Lung (tissue), 12 donors: Measurements from ENCODE around the gene VPS13D. TPM values are rescaled to one million over a fixed set of nuclear protein-coding genes. Genes with fewer than 3 reads are reported as not detected.

Experiments
- ATAC-seq: fragments of 200-7000 bp; cut with Tn5 transposase; one replicate; pipeline ENCODE4 v1.9.1; 2020; ENCODE audit warnings: moderate number of reproducible peaks; ENCODE audit not compliant: insufficient read depth, low FRiP score
- DNase-seq, 3 donors: peaks; one replicate each; pipeline ENCODE4 v3.0.0-alpha.2; 2013 to 2017
- H3K27ac ChIP-seq, 2 donors: one replicate each; pipeline ENCODE4 v1.5.1; 2013; ENCODE audit warnings: mild to moderate bottlenecking in 2 of 2, moderate library complexity in 2 of 2, control low read depth in 1 of 2, inconsistent platforms in 1 of 2, low read depth in 1 of 2, low read length in 1 of 2
- H3K27me3 ChIP-seq, 3 donors: one replicate each; pipeline ENCODE4 v1.5.1; 2013; ENCODE audit warnings: low read length in 2 of 3; ENCODE audit not compliant: control insufficient read depth in 3 of 3, insufficient read depth in 3 of 3
- H3K36me3 ChIP-seq, 4 donors: one replicate each; pipeline ENCODE4 v1.5.1; 2013; ENCODE audit warnings: low read length in 4 of 4, mild to moderate bottlenecking in 1 of 4, moderate library complexity in 1 of 4; ENCODE audit not compliant: control insufficient read depth in 4 of 4, insufficient read depth in 4 of 4
- H3K4me1 ChIP-seq, 5 donors: one replicate each; pipeline ENCODE4 v1.5.1; 2013; ENCODE audit warnings: low read length in 5 of 5, mild to moderate bottlenecking in 2 of 5, moderate library complexity in 1 of 5; ENCODE audit not compliant: control insufficient read depth in 5 of 5, insufficient read depth in 5 of 5
- H3K4me3 ChIP-seq: one replicate; pipeline ENCODE4 v1.5.1; 2013; ENCODE audit warnings: mild to moderate bottlenecking, control low read depth, moderate library complexity
- H3K9ac ChIP-seq, 2 donors: one replicate each; pipeline ENCODE4 v1.5.1; 2013; ENCODE audit warnings: low read length in 2 of 2, control low read depth in 1 of 2; ENCODE audit not compliant: insufficient read depth in 1 of 2
- H3K9me3 ChIP-seq, 4 donors: one replicate each; pipeline ENCODE4 v1.5.1; 2013; ENCODE audit warnings: low read length in 3 of 4, mild to moderate bottlenecking in 1 of 4, moderate library complexity in 1 of 4; ENCODE audit not compliant: control insufficient read depth in 4 of 4, insufficient read depth in 3 of 4
- WGBS, 2 donors: extraction: QIAGEN DNeasy Blood & Tissue Kit; methylation state at CpG; one replicate each; pipeline ENCODE4 v1.1.7; 2013; 5-methylcytosine and 5-hydroxymethylcytosine counted together
- polyA plus RNA-seq, 2 donors: library from polyadenylated mRNA; stranded (reverse); fragments of 200-250 nt; gene quantifications; one replicate each; pipeline ENCODE4 v1.2.1, GENCODE V29; 2013
- total RNA-seq, 2 donors: library from RNA; depleted of rRNA in 1 of 2; stranded (reverse); fragments of >200 nt in 1 of 2; gene quantifications; one replicate each; pipeline ENCODE4 v1.2.1, GENCODE V29; 2014 to 2021
- TF ChIP-seq, protein P1 (sequence below): IDR thresholded peaks from 2 replicates; pipeline ENCODE4 v1.5.1; 2012; ENCODE audit warnings: mild to moderate bottlenecking; ENCODE audit errors: control extremely low read depth, extremely low read depth
- donor health status: control.
- donor health status: control.
- donor health status: Bipolar disorder and iron deficiency.
- donor health status: healthy.
- donor health status: DM: yes; HTN: yes; CAD: no.

Gene VPS13D
- total and polyA plus RNA-seq, 4 donors, result 18.4 to 76.0 (median 37.5) TPM

DNA sequence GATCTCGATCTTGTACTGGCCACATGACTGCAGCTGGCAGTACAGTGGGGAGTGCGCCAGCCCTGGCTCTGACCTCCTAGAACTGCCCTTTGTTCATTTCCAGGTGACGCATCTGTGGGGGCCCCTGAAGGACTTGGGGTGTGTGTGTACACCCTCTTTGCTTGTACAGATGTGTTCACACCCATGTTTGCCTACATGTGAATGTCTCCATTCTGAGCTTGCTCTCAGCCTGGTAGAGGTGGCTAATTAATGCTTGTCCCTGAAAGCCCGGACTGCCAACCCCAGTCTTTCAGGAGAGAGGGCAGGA is 43.2 kb upstream of the VPS13D start:
- H3K27me3 ChIP-seq, result peaks cover 0 to 2% (median 0%) of the 10 kb centered on the region in 3 donors
- no peak overlapping the region for H3K4me3 ChIP-seq
- peak overlapping the region in 1 of 2 donors; percentile 93 for H3K27ac ChIP-seq
- H3K4me1 ChIP-seq, result peaks cover 6 to 41% (median 24%) of the 10 kb centered on the region in 5 donors
- TF ChIP-seq, protein P1, sequence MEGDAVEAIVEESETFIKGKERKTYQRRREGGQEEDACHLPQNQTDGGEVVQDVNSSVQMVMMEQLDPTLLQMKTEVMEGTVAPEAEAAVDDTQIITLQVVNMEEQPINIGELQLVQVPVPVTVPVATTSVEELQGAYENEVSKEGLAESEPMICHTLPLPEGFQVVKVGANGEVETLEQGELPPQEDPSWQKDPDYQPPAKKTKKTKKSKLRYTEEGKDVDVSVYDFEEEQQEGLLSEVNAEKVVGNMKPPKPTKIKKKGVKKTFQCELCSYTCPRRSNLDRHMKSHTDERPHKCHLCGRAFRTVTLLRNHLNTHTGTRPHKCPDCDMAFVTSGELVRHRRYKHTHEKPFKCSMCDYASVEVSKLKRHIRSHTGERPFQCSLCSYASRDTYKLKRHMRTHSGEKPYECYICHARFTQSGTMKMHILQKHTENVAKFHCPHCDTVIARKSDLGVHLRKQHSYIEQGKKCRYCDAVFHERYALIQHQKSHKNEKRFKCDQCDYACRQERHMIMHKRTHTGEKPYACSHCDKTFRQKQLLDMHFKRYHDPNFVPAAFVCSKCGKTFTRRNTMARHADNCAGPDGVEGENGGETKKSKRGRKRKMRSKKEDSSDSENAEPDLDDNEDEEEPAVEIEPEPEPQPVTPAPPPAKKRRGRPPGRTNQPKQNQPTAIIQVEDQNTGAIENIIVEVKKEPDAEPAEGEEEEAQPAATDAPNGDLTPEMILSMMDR, result no peak
- peaks cover 0 to 13% (median 2%) of the 10 kb centered on the region in 4 donors for H3K36me3 ChIP-seq
- DNase-seq (no peak), ATAC-seq (no peak)
- 78 to 81% methylated on average over 4 of the region's 4 CpGs for WGBS, 2 donors
- no peaks in the 10 kb centered on the region for H3K9me3 ChIP-seq
- no peak overlapping the region for H3K9ac ChIP-seq

DNA sequence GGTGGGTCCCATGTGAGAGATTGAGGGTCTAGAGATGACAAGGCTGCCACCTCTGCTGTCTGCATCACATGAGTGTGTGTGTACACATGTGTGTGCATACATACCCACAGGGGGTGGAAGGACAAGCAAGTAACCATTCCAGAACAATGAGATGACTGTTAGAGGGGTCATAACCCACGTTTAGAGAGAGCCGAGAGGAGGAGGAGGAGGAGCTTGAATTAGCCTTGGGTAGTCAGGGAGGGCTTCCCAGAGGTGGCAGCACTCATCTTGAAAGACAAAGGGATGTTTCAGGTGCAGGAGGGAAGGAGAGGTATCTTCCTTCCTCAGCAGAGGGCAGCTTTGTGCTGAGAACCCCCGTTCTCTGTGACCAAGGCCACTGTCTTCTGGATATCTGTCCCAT is 41.7 kb upstream of the VPS13D start:
- Histone ChIP-seq H3K36me3 (peaks cover 0 to 20% (median 7%) of the 10 kb centered on the region in 4 donors), H3K9me3 (no peaks in the 10 kb centered on the region), H3K27ac (no peak overlapping the region), H3K4me3 (no peak overlapping the region), H3K4me1 (peaks cover 6 to 32% (median 21%) of the 10 kb centered on the region in 5 donors), H3K27me3 (peaks cover 0 to 2% (median 0%) of the 10 kb centered on the region in 3 donors), H3K9ac (no peak overlapping the region)
- ATAC-seq (no peak), DNase-seq (no peak)
- TF ChIP-seq, protein P1, result no peak
- whole genome bisulfite sequencing, 2 donors, result 62 to 73% methylated on average over 3 of the region's 3 CpGs

DNA sequence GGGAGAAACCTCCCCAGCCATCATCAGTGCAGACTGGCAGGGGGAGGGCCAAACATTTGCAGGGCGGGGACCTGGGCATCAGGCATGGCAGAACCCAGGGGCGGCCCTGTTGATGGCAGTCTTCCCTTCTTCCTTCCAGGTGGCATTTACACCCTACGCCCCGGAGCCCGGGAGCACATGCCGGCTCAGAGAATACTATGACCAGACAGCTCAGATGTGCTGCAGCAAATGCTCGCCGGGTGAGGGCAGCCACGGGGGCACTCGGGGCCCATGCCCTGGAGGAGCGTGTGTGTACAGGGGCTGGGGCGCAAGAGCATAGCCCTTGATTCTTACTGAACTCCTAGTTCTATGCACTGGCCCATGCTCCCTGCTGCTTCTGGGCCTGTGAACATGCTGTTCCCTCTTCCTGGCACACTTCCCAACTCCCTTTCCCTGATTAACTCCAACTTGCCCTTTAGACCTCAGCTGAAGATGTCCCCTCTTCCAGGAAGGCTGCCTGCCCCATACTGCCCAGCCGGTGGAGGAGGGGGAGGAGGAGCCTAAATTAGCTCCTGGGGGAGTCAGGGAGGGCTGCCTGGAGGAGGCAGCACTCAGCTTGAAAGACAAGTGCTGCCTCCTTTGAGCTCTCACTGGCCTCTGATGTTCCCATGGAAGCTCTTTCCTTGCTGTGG is 41.0 kb upstream of the VPS13D start:
- no peak for ATAC-seq
- Histone ChIP-seq H3K4me1 (peaks cover 6 to 32% (median 21%) of the 10 kb centered on the region in 5 donors), H3K9me3 (no peaks in the 10 kb centered on the region), H3K9ac (no peak overlapping the region), H3K27me3 (peaks cover 0 to 2% (median 0%) of the 10 kb centered on the region in 3 donors), H3K4me3 (no peak overlapping the region), H3K27ac (no peak overlapping the region), H3K36me3 (peaks cover 0 to 24% (median 7%) of the 10 kb centered on the region in 4 donors)
- no peak for DNase-seq
- TF ChIP-seq, protein P1, result no peak
- 85 to 93% methylated on average over 12 to 13 of the region's 13 CpGs for WGBS, 2 donors

DNA sequence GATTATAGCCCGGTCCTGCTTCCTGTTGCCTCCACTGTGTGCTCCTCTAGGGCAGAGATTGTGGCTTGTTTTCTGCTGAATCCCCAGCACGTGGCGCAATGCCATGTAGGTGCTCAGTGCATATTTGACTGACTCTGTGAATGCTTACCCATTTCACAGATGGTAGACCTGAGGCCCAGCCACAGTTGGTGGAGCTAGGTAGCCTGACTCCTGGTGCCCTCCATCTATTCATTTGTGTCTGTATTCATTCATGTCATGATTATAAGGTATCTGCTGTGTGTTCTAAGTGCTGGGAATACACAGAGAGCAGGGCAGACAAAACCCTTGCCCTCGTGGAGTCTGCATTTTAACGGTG is 40.5 kb upstream of the VPS13D start:
- peaks cover 0 to 2% (median 0%) of the 10 kb centered on the region in 3 donors for H3K27me3 ChIP-seq
- TF ChIP-seq, protein P1, result no peak
- H3K4me1 ChIP-seq, result peaks cover 6 to 32% (median 19%) of the 10 kb centered on the region in 5 donors
- DNase-seq (no peak), ATAC-seq (no peak)
- H3K9ac ChIP-seq, result no peak overlapping the region
- H3K4me3 ChIP-seq, result no peak overlapping the region
- H3K27ac ChIP-seq, result no peak overlapping the region
- peaks cover 0 to 27% (median 7%) of the 10 kb centered on the region in 4 donors for H3K36me3 ChIP-seq
- WGBS, 2 donors, result 76 to 86% methylated on average over 5 of the region's 5 CpGs
- no peaks in the 10 kb centered on the region for H3K9me3 ChIP-seq
